Epithelial cell of prostate (primary cell): Measurements from ENCODE around the gene AGBL5.
"Not testable (repeated sequence)": the region's sequence is repeated elsewhere in the genome, so short reads cannot be mapped to it uniquely, and the experiment has no call there.

ENCODE experiments used
- DNase-seq: peaks from one replicate; pipeline ENCODE4 v3.0.0-alpha.2; 2011; ENCODE audit warnings: low read depth, low spot score
- H3K27ac ChIP-seq: fragments of 450-650 bp; 2 replicates; pipeline ENCODE4 v1.5.1; 2017; ENCODE audit warnings: mild to moderate bottlenecking

Gene AGBL5

GRCh38 chr2:27108221-27108620, 56.8 kb downstream of the AGBL5 start:
- DNase-seq = no peak
- H3K27ac ChIP-seq = no peak overlapping the region

- no peak overlapping the region for H3K27ac ChIP-seq
- no peak for DNase-seq
These were observed 57.6 kb downstream of the AGBL5 start for GRCh38 chr2:27109083-27109482.

- not testable (repeated sequence) for DNase-seq, H3K27ac ChIP-seq
These were observed 59.3 kb downstream of the AGBL5 start for GRCh38 chr2:27110603-27111352.

- not testable (repeated sequence) for DNase-seq
These were observed 60.1 kb downstream of the AGBL5 start for GRCh38 chr2:27111392-27112078.

GRCh38 chr2:27115519-27115918, 64.1 kb downstream of the AGBL5 start:
- no peak for DNase-seq
- H3K27ac ChIP-seq = no peak overlapping the region

More at GRCh38 chr2:27111392-27112078, 60.1 kb downstream of the AGBL5 start:
- H3K27ac ChIP-seq = not testable (repeated sequence)

- no peak for DNase-seq
- no peak overlapping the region for H3K27ac ChIP-seq
These were observed 66.6 kb downstream of the AGBL5 start for GRCh38 chr2:27117995-27118524.

DNA sequence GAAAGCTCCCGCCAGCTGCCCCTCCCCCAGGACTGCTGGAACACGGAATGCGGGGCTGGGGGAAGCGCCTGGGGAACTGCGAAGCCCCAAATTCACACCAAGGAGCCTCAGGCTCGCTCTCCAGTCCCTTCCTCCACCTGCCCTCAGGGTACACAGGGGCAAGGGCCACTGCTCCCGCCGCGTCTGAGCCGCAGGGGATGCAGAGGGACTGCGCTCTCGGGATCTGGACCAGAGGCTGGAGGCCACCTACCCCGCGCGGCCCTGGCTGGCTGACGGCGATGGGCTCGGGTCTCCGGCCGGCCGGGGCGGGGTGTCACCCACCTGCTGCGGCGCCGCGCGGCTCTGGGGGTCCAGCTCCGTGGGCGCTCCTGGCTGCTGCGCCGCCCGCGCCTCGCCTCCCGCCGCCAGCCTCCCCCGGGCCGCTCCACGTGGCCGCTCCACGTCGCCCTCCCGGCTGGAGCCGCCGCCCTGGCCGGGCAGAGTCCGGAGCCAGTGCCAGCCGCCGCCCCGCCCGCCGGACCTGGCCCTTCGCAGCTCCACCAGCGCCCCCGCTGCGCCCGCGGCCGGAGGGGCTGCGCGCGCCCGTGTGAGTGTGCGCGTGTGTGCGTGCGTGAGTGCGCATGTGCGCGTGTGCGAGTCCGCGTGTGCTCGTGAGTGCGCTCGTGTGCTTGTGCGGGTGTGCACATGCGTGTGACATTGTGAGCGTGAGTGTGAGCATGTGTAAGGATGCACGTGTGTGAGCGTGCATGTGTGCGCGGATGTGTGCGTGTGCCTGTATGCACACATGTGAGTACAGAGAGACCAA, 67.3 kb downstream of the AGBL5 start, which contains the start of gene CGREF1:
TSS of gene CGREF1 (minus strand) at position 604 of the 805 bp plus-strand sequence. CDS start 14,762 bp downstream, outside the sequence.
- no peak within 1 kb of the TSS for H3K27ac ChIP-seq
- no peak for DNase-seq

DNA sequence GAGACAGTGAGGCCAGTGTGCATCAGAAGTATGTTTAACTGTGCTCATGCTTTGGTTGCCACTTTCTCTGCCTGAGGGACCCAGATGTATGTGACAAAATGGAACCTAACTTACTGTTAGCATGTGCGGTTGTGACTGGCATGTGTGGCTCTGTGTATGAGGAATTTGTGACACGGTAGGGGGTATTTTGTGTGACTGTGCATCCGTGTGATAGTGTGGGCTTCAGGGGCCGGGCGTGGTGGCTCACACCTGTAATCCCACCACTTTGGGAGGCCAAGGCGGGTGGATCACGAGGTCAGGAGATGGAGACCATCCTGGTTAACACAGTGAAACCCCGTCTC, 67.8 kb downstream of the AGBL5 start:
- DNase-seq, H3K27ac ChIP-seq: not testable (repeated sequence)
